ENCODE data around the gene IGSF23. TPM values are rescaled to one million over a fixed set of nuclear protein-coding genes. Genes with fewer than 3 reads are reported as not detected.

Gene IGSF23
- total and polyA plus RNA-seq, 2 of the 13 experiments (the other 11 are each of a cell fraction or from before 2014, with no cell fraction given), result 2.3 to 8.8 TPM

DNA sequence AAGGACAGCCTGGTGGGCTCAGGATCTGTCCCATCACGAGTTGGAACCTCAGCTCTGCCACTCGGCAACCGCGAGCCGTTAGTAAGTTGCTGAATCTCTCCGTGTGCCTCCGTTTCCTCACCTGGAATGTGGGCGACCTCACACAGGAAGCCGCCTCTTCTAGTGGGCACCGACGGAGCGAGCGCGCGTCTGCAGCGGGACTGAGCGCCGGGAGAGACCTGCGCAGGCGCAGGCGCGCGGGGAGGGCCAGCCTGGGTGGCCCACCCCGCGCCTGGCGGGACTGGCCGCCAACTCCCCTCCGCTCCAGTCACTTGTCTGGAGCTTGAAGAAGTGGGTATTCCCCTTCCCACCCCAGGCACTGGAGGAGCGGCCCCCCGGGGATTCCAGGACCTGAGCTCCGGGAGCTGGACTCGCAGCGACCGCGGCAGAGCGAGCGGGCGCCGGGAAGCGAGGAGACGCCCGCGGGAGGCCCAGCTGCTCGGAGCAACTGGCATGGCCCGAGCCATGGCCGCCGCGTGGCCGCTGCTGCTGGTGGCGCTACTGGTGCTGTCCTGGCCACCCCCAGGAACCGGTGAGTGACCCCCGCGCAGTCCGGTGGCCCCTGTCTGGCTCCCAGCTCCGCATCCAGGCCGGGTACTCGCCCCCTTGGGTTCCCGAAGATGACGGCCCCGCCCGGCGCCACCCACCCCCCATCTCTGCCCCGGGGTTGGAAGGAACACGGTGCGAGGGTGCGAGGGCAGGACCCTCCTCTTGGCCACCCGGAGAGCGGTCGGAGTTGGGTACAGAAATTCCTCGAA lies 30.4 kb downstream of the IGSF23 start, which contains the start of gene PVR (continued):
- TF ChIP-seq, protein P1, sequence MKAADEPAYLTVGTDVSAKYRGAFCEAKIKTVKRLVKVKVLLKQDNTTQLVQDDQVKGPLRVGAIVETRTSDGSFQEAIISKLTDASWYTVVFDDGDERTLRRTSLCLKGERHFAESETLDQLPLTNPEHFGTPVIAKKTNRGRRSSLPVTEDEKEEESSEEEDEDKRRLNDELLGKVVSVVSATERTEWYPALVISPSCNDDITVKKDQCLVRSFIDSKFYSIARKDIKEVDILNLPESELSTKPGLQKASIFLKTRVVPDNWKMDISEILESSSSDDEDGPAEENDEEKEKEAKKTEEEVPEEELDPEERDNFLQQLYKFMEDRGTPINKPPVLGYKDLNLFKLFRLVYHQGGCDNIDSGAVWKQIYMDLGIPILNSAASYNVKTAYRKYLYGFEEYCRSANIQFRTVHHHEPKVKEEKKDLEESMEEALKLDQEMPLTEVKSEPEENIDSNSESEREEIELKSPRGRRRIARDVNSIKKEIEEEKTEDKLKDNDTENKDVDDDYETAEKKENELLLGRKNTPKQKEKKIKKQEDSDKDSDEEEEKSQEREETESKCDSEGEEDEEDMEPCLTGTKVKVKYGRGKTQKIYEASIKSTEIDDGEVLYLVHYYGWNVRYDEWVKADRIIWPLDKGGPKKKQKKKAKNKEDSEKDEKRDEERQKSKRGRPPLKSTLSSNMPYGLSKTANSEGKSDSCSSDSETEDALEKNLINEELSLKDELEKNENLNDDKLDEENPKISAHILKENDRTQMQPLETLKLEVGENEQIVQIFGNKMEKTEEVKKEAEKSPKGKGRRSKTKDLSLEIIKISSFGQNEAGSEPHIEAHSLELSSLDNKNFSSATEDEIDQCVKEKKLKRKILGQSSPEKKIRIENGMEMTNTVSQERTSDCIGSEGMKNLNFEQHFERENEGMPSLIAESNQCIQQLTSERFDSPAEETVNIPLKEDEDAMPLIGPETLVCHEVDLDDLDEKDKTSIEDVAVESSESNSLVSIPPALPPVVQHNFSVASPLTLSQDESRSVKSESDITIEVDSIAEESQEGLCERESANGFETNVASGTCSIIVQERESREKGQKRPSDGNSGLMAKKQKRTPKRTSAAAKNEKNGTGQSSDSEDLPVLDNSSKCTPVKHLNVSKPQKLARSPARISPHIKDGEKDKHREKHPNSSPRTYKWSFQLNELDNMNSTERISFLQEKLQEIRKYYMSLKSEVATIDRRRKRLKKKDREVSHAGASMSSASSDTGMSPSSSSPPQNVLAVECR (CRISPR knock-in tag; IDR thresholded peaks at IDR 0.05; ENCODE audit: borderline replicate concordance), result peak; percentile 68
- TF ChIP-seq, protein P2, sequence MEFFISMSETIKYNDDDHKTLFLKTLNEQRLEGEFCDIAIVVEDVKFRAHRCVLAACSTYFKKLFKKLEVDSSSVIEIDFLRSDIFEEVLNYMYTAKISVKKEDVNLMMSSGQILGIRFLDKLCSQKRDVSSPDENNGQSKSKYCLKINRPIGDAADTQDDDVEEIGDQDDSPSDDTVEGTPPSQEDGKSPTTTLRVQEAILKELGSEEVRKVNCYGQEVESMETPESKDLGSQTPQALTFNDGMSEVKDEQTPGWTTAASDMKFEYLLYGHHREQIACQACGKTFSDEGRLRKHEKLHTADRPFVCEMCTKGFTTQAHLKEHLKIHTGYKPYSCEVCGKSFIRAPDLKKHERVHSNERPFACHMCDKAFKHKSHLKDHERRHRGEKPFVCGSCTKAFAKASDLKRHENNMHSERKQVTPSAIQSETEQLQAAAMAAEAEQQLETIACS (CRISPR knock-in tag; IDR thresholded peaks at IDR 0.05), result no peak
- TF ChIP-seq, protein P3, sequence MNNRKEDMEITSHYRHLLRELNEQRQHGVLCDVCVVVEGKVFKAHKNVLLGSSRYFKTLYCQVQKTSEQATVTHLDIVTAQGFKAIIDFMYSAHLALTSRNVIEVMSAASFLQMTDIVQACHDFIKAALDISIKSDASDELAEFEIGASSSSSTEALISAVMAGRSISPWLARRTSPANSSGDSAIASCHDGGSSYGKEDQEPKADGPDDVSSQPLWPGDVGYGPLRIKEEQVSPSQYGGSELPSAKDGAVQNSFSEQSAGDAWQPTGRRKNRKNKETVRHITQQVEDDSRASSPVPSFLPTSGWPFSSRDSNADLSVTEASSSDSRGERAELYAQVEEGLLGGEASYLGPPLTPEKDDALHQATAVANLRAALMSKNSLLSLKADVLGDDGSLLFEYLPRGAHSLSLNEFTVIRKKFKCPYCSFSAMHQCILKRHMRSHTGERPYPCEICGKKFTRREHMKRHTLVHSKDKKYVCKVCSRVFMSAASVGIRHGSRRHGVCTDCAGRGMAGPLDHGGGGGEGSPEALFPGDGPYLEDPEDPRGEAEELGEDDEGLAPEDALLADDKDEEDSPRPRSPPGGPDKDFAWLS (CRISPR knock-in tag; IDR thresholded peaks at IDR 0.05; ENCODE audit: borderline replicate concordance), result 0 out of 2 replicates have a peak, but pooled peaks have one; percentile 70
- TF ChIP-seq, protein P4, sequence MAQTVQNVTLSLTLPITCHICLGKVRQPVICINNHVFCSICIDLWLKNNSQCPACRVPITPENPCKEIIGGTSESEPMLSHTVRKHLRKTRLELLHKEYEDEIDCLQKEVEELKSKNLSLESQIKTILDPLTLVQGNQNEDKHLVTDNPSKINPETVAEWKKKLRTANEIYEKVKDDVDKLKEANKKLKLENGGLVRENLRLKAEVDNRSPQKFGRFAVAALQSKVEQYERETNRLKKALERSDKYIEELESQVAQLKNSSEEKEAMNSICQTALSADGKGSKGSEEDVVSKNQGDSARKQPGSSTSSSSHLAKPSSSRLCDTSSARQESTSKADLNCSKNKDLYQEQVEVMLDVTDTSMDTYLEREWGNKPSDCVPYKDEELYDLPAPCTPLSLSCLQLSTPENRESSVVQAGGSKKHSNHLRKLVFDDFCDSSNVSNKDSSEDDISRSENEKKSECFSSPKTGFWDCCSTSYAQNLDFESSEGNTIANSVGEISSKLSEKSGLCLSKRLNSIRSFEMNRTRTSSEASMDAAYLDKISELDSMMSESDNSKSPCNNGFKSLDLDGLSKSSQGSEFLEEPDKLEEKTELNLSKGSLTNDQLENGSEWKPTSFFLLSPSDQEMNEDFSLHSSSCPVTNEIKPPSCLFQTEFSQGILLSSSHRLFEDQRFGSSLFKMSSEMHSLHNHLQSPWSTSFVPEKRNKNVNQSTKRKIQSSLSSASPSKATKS (CRISPR knock-in tag; IDR thresholded peaks at IDR 0.05), result no peak
- 0 out of 2 replicates have a peak, but pooled peaks have one; percentile 59 for TF ChIP-seq ZNF546 (CRISPR knock-in tag; conservative IDR thresholded peaks at IDR 0.05)
- 0 out of 2 replicates have a peak, but pooled peaks have one; percentile 46 for TF ChIP-seq ZNF552 (CRISPR knock-in tag; IDR thresholded peaks at IDR 0.05; ENCODE audit: borderline replicate concordance)
- no peak for TF ChIP-seq ZNF121 (CRISPR knock-in tag; IDR thresholded peaks at IDR 0.05)
- TF ChIP-seq ZNF343 (CRISPR knock-in tag; IDR thresholded peaks at IDR 0.05), result 0 out of 2 replicates have a peak, but pooled peaks have one; percentile 70
- TF ChIP-seq ESRRA (CRISPR knock-in tag; IDR thresholded peaks at IDR 0.05; ENCODE audit: low read depth), result no peak
- TF ChIP-seq ZNF883 (CRISPR knock-in tag; IDR thresholded peaks at IDR 0.05; ENCODE audit: not compliant biosample characterization), result peak; percentile 46
- TF ChIP-seq, protein P5, sequence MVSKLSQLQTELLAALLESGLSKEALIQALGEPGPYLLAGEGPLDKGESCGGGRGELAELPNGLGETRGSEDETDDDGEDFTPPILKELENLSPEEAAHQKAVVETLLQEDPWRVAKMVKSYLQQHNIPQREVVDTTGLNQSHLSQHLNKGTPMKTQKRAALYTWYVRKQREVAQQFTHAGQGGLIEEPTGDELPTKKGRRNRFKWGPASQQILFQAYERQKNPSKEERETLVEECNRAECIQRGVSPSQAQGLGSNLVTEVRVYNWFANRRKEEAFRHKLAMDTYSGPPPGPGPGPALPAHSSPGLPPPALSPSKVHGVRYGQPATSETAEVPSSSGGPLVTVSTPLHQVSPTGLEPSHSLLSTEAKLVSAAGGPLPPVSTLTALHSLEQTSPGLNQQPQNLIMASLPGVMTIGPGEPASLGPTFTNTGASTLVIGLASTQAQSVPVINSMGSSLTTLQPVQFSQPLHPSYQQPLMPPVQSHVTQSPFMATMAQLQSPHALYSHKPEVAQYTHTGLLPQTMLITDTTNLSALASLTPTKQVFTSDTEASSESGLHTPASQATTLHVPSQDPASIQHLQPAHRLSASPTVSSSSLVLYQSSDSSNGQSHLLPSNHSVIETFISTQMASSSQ (IDR thresholded peaks at IDR 0.05; ENCODE audit: low read depth), result no peak
- TF ChIP-seq, protein P5 (CRISPR knock-in tag; IDR thresholded peaks at IDR 0.05; ENCODE audit: borderline replicate concordance), result no peak
- TF ChIP-seq HIVEP1 (CRISPR knock-in tag; IDR thresholded peaks at IDR 0.05), result peak; percentile 59; the same call in 1 of the 2 replicates
